Measurements from ENCODE around the gene IPO4. TPM values are rescaled to one million over a fixed set of nuclear protein-coding genes. Genes with fewer than 3 reads are reported as not detected.

The IPO4 gene
- total RNA-seq, 1 experiment from 2014 or later, result 102 TPM

- BruUV-seq (replicated peaks), result no TSS peak
- RAD21 ChIA-PET (ENCODE audit: low non-redundant PET in 1 of 2, low total read pairs in 2 of 2, uncharacterized antibody in 2 of 2, unreplicated experiment in 2 of 2), result no interaction called here
- Histone ChIP-seq H4K20me1 (ENCODE audit: insufficient read depth) (no peaks in the 10 kb centered on the region), H3K9me2 (ENCODE audit: insufficient read depth) (no peaks in the 10 kb centered on the region), H3K79me2 (ENCODE audit: insufficient read depth, low read length) (peaks cover 39% of the 10 kb centered on the region), H3K9ac (ENCODE audit: low read length) (no peak overlapping the region), H3K9me3 (ENCODE audit: control insufficient read depth in 1 of 2, insufficient read depth in 1 of 2, low read depth in 1 of 2, low read length in 2 of 2) (no peaks in the 10 kb centered on the region), H3K4me3 (replicated peaks in 1 of 2; ENCODE audit: low read depth in 1 of 2, low read length in 2 of 2) (no peak overlapping the region), H3K27me3 (ENCODE audit: insufficient read depth, low read length) (no peaks in the 10 kb centered on the region), H2AFZ (ENCODE audit: low read depth, low read length, poor library complexity, severe bottlenecking) (no peak overlapping the region), H3K27ac (ENCODE audit: low read depth, low read length) (no peak overlapping the region), H3K4me2 (ENCODE audit: low read length) (no peak overlapping the region), H3K4me1 (ENCODE audit: control insufficient read depth in 1 of 2, insufficient read depth in 2 of 2, low read length in 2 of 2) (peaks cover 23 to 35% of the 10 kb centered on the region in 2 experiments), H3K36me3 (ENCODE audit: control insufficient read depth in 1 of 2, insufficient read depth in 2 of 2, low read length in 2 of 2) (peaks cover 8 to 12% of the 10 kb centered on the region in 2 experiments; a peak in 3 of 4 replicates)
- intact Hi-C loops (cut with micrococcal nuclease), result no loop called here
- CTCF ChIA-PET, result no interaction called here
- DNase-seq (ENCODE audit: low read depth, low spot score), result no peak
- TF ChIP-seq SP1 (IDR thresholded peaks at IDR 0.05; ENCODE audit: low read depth) (no peak), ZFX (IDR thresholded peaks at IDR 0.05) (no peak), POLR2AphosphoS5 (IDR thresholded peaks at IDR 0.05; ENCODE audit: low read depth, low read length) (no peak), SRF (IDR thresholded peaks at IDR 0.05; ENCODE audit: low read depth) (no peak), ZNF274 (IDR thresholded peaks at IDR 0.05; ENCODE audit: low read depth, low read length) (no peak), ELF1 (IDR thresholded peaks at IDR 0.05; ENCODE audit: borderline replicate concordance, low read depth) (no peak), EZH2phosphoT487 (IDR thresholded peaks at IDR 0.05; ENCODE audit: borderline replicate concordance) (no peak), MAX (IDR thresholded peaks at IDR 0.05) (no peak), CEBPB (IDR thresholded peaks at IDR 0.05; ENCODE audit: low read depth) (no peak), RAD21 (IDR thresholded peaks at IDR 0.05; ENCODE audit: low read depth) (no peak), FOSL1 (IDR thresholded peaks at IDR 0.05; ENCODE audit: low read depth) (no peak), CTCF (IDR thresholded peaks at IDR 0.05 in 2 of 3, conservative IDR thresholded peaks at IDR 0.05 in 1 of 3; ENCODE audit: borderline replicate concordance in 1 of 3, insufficient read depth in 1 of 3, low read depth in 2 of 3, low read length in 2 of 3) (no peak), CBX3 (IDR thresholded peaks at IDR 0.05; ENCODE audit: low read depth) (no peak), POLR2A (IDR thresholded peaks at IDR 0.05; ENCODE audit: borderline replicate concordance, extremely low read depth, insufficient read depth, insufficient read length) (no peak), EGR1 (IDR thresholded peaks at IDR 0.05; ENCODE audit: low read depth) (no peak)
- POLR2A ChIA-PET, result no interaction called here
- ATAC-seq, result no peak
Measured at GRCh38 chr14:24192933-24193332, 4.3 kb upstream of the IPO4 start.
